IPS DF 19.7 (cell line): Measurements from ENCODE around the gene TALDO1.

Experiments
- DNase-seq: peaks from one replicate; pipeline ENCODE4 v3.0.0-alpha.2; 2013; ENCODE audit warnings: low read depth, low spot score

Gene TALDO1

GRCh38 chr11:714436-714835 is 32.8 kb upstream of the TALDO1 start:
- no peak for DNase-seq

- DNase-seq = no peak
Observed at GRCh38 chr11:719214-720016, 27.8 kb upstream of the TALDO1 start.

- DNase-seq = no peak
Observed at GRCh38 chr11:720017-720641, 27.1 kb upstream of the TALDO1 start.

- no peak for DNase-seq
Observed at GRCh38 chr11:720642-721246, 26.5 kb upstream of the TALDO1 start.

DNA sequence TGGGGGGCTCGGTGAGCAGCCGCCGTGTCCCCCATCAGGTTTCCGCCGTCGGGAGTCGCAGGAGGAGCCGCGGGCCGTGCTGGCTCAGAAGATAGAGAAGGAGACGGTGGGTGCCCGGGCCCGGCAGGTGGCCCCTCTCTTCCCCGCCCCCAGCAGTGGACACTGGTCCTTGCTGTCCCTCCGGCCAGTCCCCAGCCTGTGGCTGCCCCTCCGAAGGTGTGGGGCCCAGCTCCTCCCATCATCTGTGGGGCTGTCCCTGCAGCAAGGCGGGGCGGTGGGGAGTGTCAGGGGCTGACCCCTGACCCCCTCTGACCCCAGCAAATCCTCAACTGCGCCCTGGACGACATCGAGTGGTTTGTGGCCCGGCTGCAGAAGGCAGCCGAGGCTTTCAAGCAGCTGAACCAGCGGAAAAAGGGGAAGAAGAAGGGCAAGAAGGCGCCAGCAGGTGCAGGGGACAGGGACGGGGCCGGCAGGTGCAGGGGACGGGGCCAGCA is 26.0 kb upstream of the TALDO1 start:
- DNase-seq = no peak

GRCh38 chr11:721741-722345 is 25.4 kb upstream of the TALDO1 start:
- no peak for DNase-seq

- DNase-seq = no peak
Observed at GRCh38 chr11:722346-722811, 24.9 kb upstream of the TALDO1 start.

- no peak for DNase-seq
Observed at GRCh38 chr11:723120-723883, 24.0 kb upstream of the TALDO1 start.

GRCh38 chr11:724049-724777 is 23.1 kb upstream of the TALDO1 start:
- no peak for DNase-seq

- DNase-seq = no peak
Observed at GRCh38 chr11:724778-725386, 22.4 kb upstream of the TALDO1 start.

DNA sequence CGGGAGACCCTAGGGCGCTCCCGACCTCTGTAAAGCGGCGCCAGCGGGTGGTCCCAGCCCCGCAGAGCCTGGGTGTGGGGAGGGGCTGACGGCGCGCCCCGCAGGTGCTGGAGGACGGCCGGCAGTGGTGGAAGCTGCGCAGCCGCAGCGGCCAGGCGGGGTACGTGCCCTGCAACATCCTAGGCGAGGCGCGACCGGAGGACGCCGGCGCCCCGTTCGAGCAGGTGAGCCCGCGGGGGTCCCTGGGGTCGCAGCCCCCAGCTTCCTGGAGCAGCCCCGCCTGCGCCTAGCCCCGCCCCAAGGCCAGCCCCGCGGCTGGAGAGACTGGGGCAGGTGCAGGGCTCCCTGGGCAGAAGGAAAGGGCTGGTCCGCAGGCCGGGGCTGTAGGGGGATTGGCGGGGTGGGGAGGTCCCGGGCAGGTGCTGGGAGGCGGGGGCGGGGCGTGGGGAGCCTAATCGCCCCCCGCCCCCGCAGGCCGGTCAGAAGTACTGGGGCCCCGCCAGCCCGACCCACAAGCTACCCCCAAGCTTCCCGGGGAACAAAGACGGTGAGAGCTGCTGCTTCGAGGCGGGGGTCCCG is 21.6 kb upstream of the TALDO1 start:
- DNase-seq = no peak

GRCh38 chr11:726278-727220 is 20.7 kb upstream of the TALDO1 start:
- no peak for DNase-seq

DNA sequence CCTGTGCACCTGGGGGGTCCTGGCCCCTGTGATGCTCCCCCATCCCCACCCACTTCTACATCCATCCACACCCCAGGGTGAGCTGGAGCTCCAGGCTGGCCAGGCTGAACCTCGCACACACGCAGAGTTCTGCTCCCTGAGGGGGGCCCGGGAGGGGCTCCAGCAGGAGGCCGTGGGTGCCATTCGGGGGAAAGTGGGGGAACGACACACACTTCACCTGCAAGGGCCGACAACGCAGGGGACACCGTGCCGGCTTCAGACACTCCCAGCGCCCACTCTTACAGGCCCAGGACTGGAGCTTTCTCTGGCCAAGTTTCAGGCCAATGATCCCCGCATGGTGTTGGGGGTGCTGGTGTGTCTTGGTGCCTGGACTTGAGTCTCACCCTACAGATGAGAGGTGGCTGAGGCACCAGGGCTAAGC is 20.0 kb upstream of the TALDO1 start:
- DNase-seq = no peak

DNA sequence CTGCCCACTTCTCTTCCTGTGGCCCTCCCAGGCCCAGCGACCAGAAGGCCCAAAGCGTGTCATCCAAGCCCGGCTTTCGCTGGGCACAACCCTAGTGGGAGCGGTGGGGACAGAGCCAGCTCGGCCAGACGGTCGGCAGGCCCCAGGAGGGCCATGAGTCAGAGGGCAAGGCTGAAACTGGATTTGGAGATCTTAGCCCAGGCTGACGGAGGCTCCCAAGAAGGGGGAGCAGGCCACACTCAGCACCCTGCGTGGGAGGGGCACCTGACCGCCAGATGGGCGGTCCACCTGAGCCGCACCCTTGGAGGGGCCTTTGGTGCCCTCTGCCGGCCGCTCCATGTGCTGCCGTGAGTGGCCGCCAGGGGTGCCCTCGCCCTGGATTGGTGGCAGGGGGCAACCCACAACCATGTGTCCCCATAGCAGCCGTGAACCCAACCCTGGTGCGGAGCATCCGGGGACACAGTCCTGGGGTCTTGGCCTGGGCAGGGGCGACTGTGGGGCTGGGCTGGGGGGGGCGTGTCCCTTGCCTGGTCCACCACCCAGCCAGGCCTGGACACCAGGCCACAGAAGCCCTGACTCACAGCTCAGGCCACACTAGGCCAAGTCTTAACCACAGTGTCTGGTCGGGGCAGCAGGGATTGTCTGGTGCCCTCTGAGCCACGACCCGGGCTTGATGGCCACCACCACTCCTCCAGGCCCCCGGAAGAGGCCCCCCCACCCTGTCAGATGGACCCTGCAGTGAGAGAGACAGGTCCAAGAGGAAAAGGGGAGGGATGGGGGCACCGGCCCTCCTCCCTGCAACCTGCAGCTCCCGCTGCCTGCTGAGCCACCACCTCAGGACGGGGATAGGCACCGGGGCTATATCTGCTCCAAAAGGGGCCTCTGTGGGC is 19.2 kb upstream of the TALDO1 start:
- DNase-seq = no peak

DNA sequence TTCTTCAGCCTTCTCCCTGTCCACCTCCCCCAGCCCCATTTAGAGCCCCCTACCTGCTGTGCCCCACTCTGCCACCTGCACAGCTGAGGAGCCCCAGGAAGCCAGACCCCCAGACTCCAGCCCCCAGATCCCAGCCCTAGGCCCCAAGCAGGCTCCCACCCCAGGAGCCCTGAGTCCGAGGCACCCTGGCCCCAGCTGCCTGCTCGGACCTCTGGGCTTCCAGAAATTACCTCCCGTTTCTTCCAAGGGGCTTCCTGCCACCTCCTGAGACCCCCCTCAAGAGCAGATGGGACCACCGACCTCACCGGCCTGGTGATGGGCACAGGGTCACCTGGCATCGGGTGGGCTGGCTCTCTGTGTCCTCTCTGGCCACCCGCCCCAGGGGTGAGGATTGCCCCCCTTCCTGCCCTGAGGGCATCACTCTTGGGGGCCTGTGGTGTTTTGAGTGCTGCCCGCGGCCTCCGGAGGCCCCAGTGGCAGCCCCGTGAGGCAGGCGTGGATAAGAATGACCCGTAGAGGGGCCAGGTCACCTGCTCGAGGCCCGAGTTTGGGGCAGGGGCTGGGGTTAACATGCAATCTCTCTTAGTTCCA is 18.3 kb upstream of the TALDO1 start:
- no peak for DNase-seq

GRCh38 chr11:729492-730074 is 17.7 kb upstream of the TALDO1 start:
- DNase-seq = no peak

DNA sequence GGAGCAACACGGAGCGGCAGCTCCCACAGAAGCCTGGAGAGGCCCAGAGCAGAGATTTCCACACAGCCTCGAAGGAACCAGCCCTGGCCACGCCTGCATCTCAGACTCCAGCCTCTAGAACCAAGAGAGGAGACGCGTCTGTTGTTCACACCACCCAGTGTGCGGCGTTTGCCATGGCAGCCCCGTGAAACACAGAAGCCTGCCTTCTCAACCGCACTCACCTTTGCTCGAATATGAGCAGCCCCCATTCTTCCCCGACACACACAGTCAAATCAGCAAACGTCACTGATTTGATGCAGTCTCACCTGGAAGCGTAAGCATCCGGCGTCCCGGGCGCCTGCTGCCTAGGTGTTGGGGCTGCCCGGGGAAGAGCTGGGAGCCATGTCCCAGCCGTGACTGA is 14.2 kb upstream of the TALDO1 start:
- DNase-seq = no peak
